Measurements from ENCODE around the gene PPDPF. TPM values are rescaled to one million over a fixed set of nuclear protein-coding genes. Genes with fewer than 3 reads are reported as not detected.

PPDPF gene
- total and polyA plus RNA-seq, 5 experiments from 2014 or later, result 47.4 to 229 (median 93.1) TPM

- ATAC-seq (peak in 1 of 2 donors; percentile 11), DNase-seq (peak in 1 of 10 donors; percentile 18)
- H3K9me3 Mint-ChIP-seq, result no peaks in the 10 kb centered on the region
- no peaks in the 10 kb centered on the region for H3K27me3 Mint-ChIP-seq
- H3K36me3 Mint-ChIP-seq, result no peaks in the 10 kb centered on the region
- H3K27ac Mint-ChIP-seq, result peak overlapping the region in 6 of 10 donors; percentile 20 to 82 (median 48)
- H3K4me1 Mint-ChIP-seq, result peaks cover 4 to 8% (median 6%) of the 10 kb centered on the region in 4 donors
- POLR2A ChIA-PET, result interaction anchor here (0.6 to 11.6 kb wide), 2 partner anchors 11 to 195 kb away, joined by 10 to 174 read pairs; partner anchors contain the start of gene PPDPF
- H3K4me3 Mint-ChIP-seq, result peak overlapping the region in 2 of 10 donors; percentile 8 to 31
Measured at GRCh38 chr20:63531686-63532448, 11.3 kb downstream of the PPDPF start.

GRCh38 chr20:63532449-63532971 is 11.9 kb downstream of the PPDPF start:
- Mint-ChIP-seq H3K27ac (peak overlapping the region in 3 of 10 donors; percentile 20 to 82 (median 39)), H3K4me1 (peaks cover 7 to 14% (median 9%) of the 10 kb centered on the region in 4 donors), H3K9me3 (no peaks in the 10 kb centered on the region), H3K27me3 (no peaks in the 10 kb centered on the region), H3K36me3 (no peaks in the 10 kb centered on the region), H3K4me3 (peak overlapping the region in 1 of 10 donors; percentile 31)
- POLR2A ChIA-PET, result interaction anchor here (0.6 to 11.6 kb wide), 2 partner anchors 11 to 195 kb away, joined by 10 to 174 read pairs; partner anchors contain the start of gene PPDPF
- peak in 1 of 10 donors; percentile 52 for DNase-seq
- no peak for ATAC-seq

- Mint-ChIP-seq H3K36me3 (no peaks in the 10 kb centered on the region), H3K9me3 (no peaks in the 10 kb centered on the region), H3K4me1 (peaks cover 11 to 20% (median 14%) of the 10 kb centered on the region in 4 donors), H3K27me3 (no peaks in the 10 kb centered on the region), H3K4me3 (no peak overlapping the region), H3K27ac (no peak overlapping the region)
- DNase-seq (peak in 1 of 10 donors; percentile 53), ATAC-seq (no peak)
- POLR2A ChIA-PET, result interaction anchor here (0.6 to 11.6 kb wide), 2 partner anchors 12 to 21 kb away, joined by 4 to 174 read pairs; partner anchors contain the start of gene PPDPF
Measured at GRCh38 chr20:63533388-63533787, 12.8 kb downstream of the PPDPF start.

GRCh38 chr20:63533871-63534393 is 13.4 kb downstream of the PPDPF start:
- POLR2A ChIA-PET, result interaction anchor here (0.6 to 11.6 kb wide), 2 partner anchors 13 to 21 kb away, joined by 4 to 174 read pairs; partner anchors contain the start of gene PPDPF
- Mint-ChIP-seq H3K27me3 (no peaks in the 10 kb centered on the region), H3K4me3 (no peak overlapping the region), H3K4me1 (peaks cover 11 to 20% (median 16%) of the 10 kb centered on the region in 4 donors), H3K27ac (no peak overlapping the region), H3K9me3 (no peaks in the 10 kb centered on the region), H3K36me3 (no peaks in the 10 kb centered on the region)
- ATAC-seq, result no peak
- DNase-seq, result no peak

GRCh38 chr20:63534427-63534830 is 13.9 kb downstream of the PPDPF start:
- Mint-ChIP-seq H3K27ac (no peak overlapping the region), H3K36me3 (no peaks in the 10 kb centered on the region), H3K4me1 (peaks cover 11 to 20% (median 16%) of the 10 kb centered on the region in 4 donors), H3K27me3 (no peaks in the 10 kb centered on the region), H3K4me3 (no peak overlapping the region), H3K9me3 (no peaks in the 10 kb centered on the region)
- ATAC-seq, result no peak
- POLR2A ChIA-PET, result interaction anchor here (1.3 to 11.6 kb wide), 3 partner anchors 13 to 101 kb away, joined by 3 to 174 read pairs (median 5); partner anchors contain the start of gene PPDPF
- DNase-seq, result no peak

GRCh38 chr20:63534831-63535651 is 14.5 kb downstream of the PPDPF start:
- DNase-seq (peak in 1 of 10 donors; percentile 60), ATAC-seq (no peak)
- POLR2A ChIA-PET, result interaction anchor here (1.3 to 11.6 kb wide), 3 partner anchors 14 to 100 kb away, joined by 3 to 174 read pairs (median 5); partner anchors contain the start of gene PPDPF
- H3K27ac Mint-ChIP-seq, result peak overlapping the region in 1 of 10 donors; percentile 27
- no peak overlapping the region for H3K4me3 Mint-ChIP-seq
- no peaks in the 10 kb centered on the region for H3K9me3 Mint-ChIP-seq
- no peaks in the 10 kb centered on the region for H3K36me3 Mint-ChIP-seq
- no peaks in the 10 kb centered on the region for H3K27me3 Mint-ChIP-seq
- peaks cover 12 to 22% (median 16%) of the 10 kb centered on the region in 4 donors for H3K4me1 Mint-ChIP-seq

GRCh38 chr20:63536241-63536977 is 15.8 kb downstream of the PPDPF start:
- Mint-ChIP-seq H3K36me3 (no peaks in the 10 kb centered on the region), H3K9me3 (no peaks in the 10 kb centered on the region), H3K4me3 (peak overlapping the region in 2 of 10 donors; percentile 38 to 64), H3K27ac (peak overlapping the region in 4 of 10 donors; percentile 43 to 66 (median 60)), H3K27me3 (no peaks in the 10 kb centered on the region), H3K4me1 (peaks cover 12 to 22% (median 17%) of the 10 kb centered on the region in 4 donors)
- POLR2A ChIA-PET, result interaction anchor here (0.7 to 11.6 kb wide), 15 partner anchors 7 to 444 kb away, joined by 3 to 174 read pairs (median 9); partner anchors contain the start of genes ARFRP1, GMEB2, PPDPF and PRPF6
- peak in 2 of 10 donors; percentile 5 to 61 for DNase-seq
- ATAC-seq, result no peak

- ATAC-seq (no peak), DNase-seq (peak in 3 of 10 donors; percentile 15 to 60 (median 15))
- Mint-ChIP-seq H3K4me3 (peak within 1 kb of the TSS; percentile 62 to 82 (median 74)), H3K27me3 (no peaks in the 10 kb centered on the region), H3K36me3 (no peaks in the 10 kb centered on the region), H3K27ac (peak within 1 kb of the TSS; percentile 46 to 93 (median 85)), H3K9me3 (no peaks in the 10 kb centered on the region), H3K4me1 (peaks cover 10 to 22% (median 16%) of the 10 kb centered on the region in 4 donors)
- POLR2A ChIA-PET, result interaction anchor here (0.7 to 11.6 kb wide), 25 partner anchors 8 to 443 kb away, joined by 3 to 174 read pairs (median 4); partner anchors contain the start of genes ARFRP1, GMEB2, HELZ2 and LIME1
Measured at GRCh38 chr20:63536997-63537524, 16.5 kb downstream of the PPDPF start, which contains the start of gene PTK6. TSS of gene PTK6 (minus strand) at chr20:63537376. CDS start at chr20:63537314, 62 bp downstream.

- Mint-ChIP-seq H3K4me1 (peaks cover 8 to 22% (median 15%) of the 10 kb centered on the region in 4 donors), H3K27me3 (no peaks in the 10 kb centered on the region), H3K4me3 (peak overlapping the region; percentile 62 to 82 (median 71)), H3K9me3 (no peaks in the 10 kb centered on the region), H3K27ac (peak overlapping the region in 9 of 10 donors; percentile 31 to 93 (median 86)), H3K36me3 (no peaks in the 10 kb centered on the region)
- ATAC-seq, result peak; percentile 91
- DNase-seq, result peak; percentile 86 to 96 (median 93)
- POLR2A ChIA-PET, result interaction anchor here (0.6 to 11.6 kb wide), 28 partner anchors 9 to 443 kb away, joined by 3 to 174 read pairs (median 4); partner anchors contain the start of genes ARFRP1, GMEB2, HELZ2 and LIME1
Measured at GRCh38 chr20:63537525-63538203, 17.1 kb downstream of the PPDPF start.
